ENCODE results near the gene OR4S2.

DNA sequence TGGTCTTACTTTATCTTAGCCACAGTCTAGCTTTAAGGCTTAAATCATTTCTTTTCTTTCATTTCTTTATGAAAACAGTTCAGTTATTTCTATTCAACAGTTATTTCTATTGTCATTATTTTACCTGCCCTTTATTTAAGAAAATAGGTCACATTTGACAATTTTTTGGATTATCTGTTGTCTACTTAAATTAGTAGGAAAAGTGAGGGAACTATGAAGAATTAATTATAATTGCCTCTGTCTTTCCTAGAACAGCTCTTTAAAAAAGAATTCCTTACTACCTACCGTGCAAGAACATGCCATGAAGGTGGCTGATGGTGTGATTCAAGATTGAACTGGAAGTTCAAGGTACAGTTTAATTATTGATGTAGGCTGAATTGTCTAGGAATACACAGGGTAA lies 13.8 kb downstream of the OR4S2 start, which contains the start of gene OR4C6:
- TF ChIP-seq EZH2phosphoT487 (IDR thresholded peaks at IDR 0.05; ENCODE audit: borderline replicate concordance, low read length), result no peak
- no peak for TF ChIP-seq CTCF (IDR thresholded peaks at IDR 0.05; ENCODE audit: low read depth, low read length, poor library complexity, severe bottlenecking)
